ENCODE data around the gene CDH26.

- TF ChIP-seq CTCF (IDR thresholded peaks at IDR 0.05): no peak
- no peak for TF ChIP-seq POLR2A (IDR thresholded peaks at IDR 0.05)
Observed at GRCh38 chr20:59962155-59962554, 3.9 kb downstream of the CDH26 start.
